HG03045 (cell line): Measurements from ENCODE around the gene ESYT1.

Source experiments
- ATAC-seq: cut with Tn5 transposase; IDR thresholded peaks from one replicate; pipeline ENCODE4 v1.9.1; 2021; ENCODE audit warnings: mild to moderate bottlenecking, moderate library complexity; ENCODE audit not compliant: unreplicated experiment

ESYT1 gene

GRCh38 chr12:56186957-56187356, 58.9 kb downstream of the ESYT1 start:
- no peak for ATAC-seq

- ATAC-seq: no peak
Measured at GRCh38 chr12:56188131-56188777, 60.2 kb downstream of the ESYT1 start.

- no peak for ATAC-seq
Measured at GRCh38 chr12:56188778-56189098, 60.7 kb downstream of the ESYT1 start.

GRCh38 chr12:56189099-56189917, 61.2 kb downstream of the ESYT1 start, which contains the start of gene SMARCC2:
SMARCC2 (minus strand) TSS chr12:56189483; CDS start chr12:56189461, 22 bp downstream.
- ATAC-seq: peak; percentile 76

GRCh38 chr12:56189918-56190694, 62.0 kb downstream of the ESYT1 start:
- peak; percentile 28 for ATAC-seq

GRCh38 chr12:56190695-56191155, 62.7 kb downstream of the ESYT1 start:
- ATAC-seq: no peak

- ATAC-seq: no peak
Measured at GRCh38 chr12:56192582-56192981, 64.5 kb downstream of the ESYT1 start.

GRCh38 chr12:56193025-56193578, 65.0 kb downstream of the ESYT1 start:
- ATAC-seq: no peak
